Measurements from ENCODE around the gene DNAJC4.

Gene DNAJC4, protein sequence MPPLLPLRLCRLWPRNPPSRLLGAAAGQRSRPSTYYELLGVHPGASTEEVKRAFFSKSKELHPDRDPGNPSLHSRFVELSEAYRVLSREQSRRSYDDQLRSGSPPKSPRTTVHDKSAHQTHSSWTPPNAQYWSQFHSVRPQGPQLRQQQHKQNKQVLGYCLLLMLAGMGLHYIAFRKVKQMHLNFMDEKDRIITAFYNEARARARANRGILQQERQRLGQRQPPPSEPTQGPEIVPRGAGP

DNA sequence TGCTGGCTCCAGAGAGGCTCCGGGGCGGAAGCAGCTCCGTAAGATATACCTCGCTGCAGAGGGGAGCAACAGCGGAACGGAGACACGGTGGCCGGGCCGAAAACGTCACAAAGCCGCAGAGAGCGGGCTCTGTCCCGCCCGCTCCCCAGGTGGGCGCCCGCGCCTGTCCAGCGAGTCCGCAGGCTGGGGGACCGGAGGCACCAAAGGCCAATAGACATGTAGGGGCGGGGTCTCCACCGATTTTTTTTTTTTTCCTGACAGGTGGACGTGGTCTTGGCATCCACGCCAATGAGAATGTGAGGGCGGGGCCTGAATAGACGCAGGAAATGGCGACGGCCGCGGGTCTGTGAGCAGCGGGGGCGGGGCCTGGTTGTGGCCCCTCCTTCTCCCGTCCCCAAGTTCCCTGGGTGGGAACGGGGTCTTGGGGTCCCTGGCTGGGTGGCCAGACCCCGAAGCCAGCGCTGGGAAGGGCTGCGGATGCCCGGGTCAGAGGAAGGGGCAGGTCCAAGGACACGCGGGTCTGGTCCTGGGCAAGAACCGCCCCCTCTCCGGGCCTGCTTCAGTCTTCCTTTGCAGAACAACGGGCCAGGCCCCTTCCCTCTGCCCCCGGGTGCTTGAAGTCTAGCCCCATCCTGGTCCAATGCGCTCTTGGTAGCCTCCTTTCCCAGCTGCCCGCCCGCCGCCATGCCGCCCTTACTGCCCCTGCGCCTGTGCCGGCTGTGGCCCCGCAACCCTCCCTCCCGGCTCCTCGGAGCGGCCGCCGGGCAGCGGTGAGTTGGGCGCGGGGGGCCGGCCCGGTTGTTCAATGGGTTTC, at the start of gene DNAJC4:
TSS of gene DNAJC4 (plus strand) at position 378 of the 814 bp plus-strand sequence. CDS start at position 685, 307 bp downstream.
- DNase-seq: peak; percentile 79

DNA sequence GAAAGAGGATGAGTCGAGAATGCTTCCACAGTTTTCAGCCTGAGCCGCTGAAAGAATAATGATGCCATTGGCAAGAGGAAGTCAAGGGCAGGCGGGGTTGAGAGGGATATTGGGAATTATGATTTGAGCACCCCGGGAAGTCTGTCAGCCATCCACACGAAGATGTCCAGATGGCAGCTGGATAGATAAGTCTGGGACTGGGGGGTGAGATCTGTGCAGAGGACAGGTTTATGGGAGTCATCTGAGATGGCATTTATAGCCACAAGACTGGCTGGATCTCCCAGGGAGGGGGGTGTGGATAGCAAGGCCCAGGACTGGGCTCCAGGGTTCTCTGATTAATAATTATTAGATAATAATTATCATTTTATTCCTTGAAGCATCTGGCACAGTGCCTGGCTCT, 49.5 kb upstream of the DNAJC4 start:
- DNase-seq: no peak

DNA sequence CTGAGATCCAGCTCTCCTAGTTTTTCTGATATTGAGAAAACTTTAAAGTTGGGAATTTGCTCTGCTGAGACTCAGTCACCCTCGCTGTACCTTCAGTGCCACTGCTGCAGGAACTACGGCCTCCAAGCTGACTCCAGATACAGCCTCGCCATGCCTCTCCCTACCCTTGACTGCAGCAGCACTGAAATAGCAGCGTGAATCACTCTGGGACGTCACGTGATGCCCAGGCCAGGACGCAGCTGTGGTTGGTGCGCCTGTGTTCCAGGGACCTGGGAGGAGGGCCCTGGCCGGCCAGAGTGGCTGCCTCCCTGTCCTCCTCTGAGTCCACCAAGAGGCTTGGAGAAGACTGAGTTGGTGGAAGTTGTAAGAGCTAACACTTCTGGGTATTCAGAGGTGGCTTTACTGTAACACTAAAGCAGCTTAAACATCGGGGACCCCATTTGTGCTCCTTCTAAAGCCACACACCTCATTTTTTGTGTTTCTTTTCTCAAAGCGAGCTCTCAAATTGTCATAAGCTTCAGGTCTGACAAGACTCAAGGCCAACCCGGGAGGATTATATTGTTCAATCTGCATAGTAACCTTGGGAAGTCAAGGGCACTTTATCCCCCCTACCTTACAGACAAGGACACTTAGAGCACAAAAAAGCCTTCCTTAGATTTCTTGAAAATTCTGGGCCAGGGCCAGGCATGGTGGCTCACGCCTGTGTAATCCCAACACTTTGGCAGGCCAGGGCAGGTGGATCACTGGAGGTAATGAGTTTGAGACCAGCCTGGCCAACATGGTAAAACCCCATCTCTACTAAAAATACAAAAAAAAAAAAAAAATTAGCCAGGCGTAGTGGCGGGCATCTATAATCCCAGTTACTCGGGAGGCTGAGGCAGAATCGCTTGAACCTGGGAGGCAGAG, 48.6 kb upstream of the DNAJC4 start:
- peak; percentile 78 for DNase-seq

DNA sequence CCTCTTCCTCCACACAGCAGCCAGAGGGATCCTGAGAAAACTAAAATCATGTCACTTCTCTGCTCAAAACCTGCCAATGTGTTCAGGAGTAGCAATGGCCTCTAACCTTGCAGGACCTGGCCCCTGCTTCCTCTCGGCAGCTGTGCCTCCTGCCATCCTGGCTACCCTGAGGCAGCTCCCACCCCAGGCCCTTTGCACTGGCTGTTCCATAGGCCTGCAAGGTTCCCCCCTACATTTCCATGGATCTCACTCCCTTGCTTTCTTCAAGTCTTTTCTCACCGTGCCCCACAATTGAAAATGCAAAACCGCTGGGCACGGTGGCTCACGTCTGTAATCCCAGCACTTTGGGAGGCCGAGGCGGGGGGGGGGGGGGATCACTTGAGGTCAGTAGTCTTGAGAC, 46.5 kb upstream of the DNAJC4 start:
- DNase-seq: no peak

DNA sequence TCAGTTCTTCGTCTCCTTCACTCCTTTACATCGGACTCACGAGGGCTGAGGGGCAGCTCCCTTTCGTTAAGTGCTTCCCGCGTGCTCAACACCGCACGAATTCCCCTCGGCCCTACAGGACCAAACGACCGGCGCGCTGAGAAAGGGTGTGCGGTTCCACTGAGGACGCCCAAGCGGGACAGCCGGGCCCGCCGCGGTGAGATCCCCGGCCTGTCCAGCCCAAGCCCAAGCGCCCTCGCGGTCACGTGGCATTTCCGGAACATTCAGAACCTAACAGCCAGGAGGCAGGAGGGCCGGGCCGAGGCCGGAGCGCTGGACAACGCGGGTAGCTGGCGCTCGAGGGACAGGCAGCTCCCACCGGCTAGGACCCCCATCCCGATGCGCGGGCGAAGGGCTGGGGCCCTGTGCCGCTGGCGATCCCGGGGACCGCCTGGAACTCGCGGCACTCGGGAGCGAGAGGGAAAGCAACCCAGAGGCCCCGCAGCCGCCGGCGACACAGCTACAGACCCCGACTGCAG, 45.1 kb upstream of the DNAJC4 start:
- DNase-seq: no peak

DNA sequence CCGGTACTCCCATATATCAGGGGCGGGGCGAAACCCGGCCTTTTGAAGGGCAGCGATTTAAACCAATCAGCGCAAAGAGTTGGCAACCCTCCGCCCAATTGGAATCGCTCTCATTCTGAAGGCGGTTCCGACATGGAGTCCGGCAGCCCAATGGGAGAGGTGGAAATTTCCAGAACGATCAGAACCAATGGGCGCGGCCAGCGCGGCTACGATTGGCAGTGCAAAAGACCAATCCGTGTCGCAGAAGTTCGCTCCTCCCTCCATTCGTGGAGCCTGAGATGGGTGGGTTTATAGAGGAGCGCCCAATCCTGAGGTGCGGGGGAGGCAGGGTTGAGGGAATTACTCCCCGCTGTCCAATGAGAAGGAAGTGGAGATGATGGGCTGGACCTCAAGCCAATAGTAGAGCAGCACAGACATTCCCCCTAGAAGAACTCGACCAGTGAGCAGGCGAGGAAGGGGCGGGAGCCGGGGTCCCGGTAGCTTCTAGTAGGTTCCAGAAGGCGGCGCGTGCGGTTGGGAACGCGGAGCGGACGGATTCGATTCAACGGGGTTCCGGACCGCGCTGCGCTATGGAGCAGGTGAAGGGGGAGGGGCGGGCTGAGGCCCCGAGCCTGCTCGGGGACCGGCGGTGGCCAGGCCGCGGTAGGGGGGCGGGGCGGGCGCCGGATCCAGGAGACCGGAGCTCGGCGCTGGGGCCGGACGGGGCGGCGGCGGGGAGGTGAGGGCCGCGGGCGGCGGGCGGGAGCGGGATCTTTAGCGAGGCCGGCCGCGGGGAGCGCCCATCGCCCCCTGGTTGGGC, 44.5 kb upstream of the DNAJC4 start, which contains the start of gene STIP1:
TSS of gene STIP1 (plus strand) at position 479 of the 799 bp plus-strand sequence. CDS start at position 570, 91 bp downstream.
- DNase-seq: peak; percentile 99

DNA sequence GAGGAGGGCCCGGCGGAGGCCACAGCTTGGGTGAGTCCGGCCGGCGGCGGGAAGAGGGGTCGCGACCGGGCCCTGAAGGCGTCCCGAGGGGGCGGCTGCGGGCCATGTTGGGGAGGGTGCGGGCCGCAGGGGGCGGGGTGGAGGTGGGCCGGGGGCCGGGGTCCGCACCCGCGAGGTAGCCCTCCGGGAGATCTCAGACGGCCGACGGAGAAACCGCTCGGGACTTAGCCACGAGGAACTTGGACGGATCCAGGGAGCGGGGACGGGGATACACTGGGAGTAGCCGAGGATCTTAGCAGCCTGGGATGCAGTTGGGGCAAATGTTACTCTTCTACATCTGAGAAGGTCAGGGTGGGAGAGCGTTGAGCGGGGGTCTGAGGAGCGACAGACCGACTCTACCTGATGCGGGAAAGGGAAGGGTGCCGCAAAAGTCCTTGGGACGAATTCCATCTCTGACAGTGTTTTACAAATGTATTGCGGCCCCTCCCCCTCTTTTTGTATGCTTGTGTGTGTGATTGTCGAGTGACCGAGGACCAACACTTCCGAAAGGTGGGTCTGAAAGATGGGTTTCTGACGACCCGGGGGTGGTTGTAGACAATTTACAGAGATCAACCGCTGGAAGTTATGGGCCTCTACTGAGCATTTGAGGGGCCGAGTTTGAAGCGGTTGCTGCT, 43.7 kb upstream of the DNAJC4 start:
- DNase-seq: no peak

DNA sequence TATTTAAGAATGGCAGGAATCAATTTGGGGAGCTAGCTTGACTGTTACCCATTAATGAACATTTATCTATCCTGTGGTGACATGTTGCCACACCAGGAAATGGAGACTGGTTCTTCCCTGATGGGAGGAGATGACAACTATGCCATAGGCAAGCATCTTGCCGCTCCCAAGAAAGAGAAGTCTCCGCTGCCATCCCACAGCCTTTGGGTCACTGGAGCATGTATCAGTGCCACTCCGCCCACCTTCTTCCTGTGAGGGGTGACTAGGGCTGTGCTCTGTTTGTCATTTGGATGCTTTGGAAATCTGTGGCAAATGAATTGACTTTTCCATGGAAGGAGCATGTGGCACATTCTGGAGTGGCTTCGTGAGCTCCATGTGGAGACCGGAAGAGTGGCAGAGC, 37.9 kb upstream of the DNAJC4 start:
- DNase-seq: no peak

DNA sequence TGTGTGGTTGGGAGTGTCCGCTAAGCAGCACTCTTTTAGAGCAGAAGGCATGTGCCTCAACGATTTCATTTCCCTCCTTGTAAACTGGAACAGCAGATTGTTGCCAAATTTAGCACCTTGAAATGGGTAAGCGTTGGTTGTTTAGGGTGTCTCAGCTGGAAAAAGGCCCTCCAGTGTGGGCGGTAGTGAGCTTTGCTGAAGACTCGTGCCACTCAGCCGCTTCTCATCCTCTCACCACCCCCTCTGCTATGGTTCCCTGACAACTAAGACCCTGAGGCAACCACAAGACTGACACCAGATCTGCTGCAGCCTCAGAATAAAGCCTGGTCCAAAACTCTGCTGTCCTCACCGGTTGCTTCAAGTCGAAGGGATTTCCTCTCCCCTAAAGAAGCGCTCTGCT, 33.7 kb upstream of the DNAJC4 start:
- DNase-seq: no peak

DNA sequence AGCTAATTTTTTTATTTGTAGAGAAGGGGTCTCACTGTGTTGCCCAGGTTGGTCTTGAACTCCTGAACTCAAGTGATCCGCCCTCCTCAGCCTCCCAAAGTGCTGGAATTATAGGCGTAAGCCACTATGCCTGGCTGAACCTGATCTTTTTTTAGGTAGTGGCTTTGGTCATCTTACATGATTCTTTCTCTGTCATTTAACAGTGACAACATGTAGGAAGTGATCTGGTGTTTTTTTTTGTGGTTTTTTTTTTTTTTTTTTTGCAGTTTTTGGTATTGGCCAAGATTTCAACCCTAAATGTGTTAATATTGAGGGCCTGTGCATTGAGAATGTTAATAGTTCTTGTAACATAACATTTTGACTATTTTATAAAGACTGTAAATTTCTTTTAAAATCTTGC, 31.8 kb upstream of the DNAJC4 start:
- DNase-seq: no peak

DNA sequence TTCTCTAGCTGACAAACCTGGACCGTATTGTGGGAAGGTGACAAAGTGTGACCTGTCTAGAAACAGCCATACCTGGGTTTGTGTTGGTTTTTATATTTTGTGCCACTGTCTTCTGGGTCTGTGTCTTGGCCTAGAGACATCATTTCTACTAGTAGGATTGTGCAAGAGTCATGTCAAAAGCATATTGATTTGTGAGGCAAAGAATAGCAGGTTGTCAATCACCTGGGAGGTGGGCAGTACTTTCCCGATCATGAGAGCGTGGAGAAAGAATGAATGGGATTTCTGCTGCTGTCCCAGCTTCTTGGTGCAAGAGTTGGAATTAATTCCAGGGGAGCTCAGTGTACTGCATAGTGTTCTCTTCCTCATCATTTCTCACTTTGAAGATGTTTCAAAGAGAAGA, 28.8 kb upstream of the DNAJC4 start:
- no peak for DNase-seq

DNA sequence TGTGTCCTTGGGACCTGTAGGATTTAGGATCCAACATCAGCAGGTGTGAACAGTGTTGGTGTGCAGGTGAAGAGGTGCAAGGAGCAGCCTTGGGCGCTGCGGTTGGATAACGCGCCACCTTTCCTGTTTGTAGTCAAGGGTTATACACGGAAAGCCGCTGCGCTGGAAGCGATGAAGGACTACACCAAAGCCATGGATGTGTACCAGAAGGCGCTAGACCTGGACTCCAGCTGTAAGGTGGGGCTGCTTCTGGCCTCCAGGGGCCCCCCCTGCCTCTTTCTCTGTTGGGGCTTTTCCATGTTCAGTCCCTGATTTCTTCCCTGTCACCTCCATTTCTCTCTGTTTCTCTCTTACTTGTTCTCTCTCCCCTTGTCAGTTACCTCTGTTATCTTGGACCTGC, 27.4 kb upstream of the DNAJC4 start:
- DNase-seq: no peak

DNA sequence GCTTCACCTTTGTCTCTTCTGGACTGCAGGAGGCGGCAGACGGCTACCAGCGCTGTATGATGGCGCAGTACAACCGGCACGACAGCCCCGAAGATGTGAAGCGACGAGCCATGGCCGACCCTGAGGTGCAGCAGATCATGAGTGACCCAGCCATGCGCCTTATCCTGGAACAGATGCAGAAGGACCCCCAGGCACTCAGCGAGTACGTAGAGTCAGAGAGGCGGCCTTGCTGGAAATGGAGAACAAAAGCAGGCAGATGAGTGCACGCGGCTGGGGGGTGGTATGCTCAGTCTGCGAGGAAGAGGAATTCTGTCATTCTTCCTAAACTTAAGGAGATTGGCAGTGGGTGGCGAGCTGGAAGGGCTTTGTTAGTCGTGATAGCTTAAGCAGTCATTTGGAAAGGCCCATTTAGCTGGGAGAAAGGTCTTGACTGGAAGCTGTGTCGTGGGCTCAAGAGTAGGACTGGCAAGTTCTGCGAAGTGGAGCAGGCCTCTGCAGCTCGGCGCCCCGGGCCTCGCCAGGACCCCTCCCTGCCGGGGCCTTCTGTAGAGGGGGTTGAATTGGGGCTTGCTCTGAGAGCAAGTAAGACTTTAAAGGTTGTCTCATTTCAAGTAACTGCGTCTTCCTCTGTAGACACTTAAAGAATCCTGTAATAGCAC, 26.8 kb upstream of the DNAJC4 start:
- no peak for DNase-seq

DNA sequence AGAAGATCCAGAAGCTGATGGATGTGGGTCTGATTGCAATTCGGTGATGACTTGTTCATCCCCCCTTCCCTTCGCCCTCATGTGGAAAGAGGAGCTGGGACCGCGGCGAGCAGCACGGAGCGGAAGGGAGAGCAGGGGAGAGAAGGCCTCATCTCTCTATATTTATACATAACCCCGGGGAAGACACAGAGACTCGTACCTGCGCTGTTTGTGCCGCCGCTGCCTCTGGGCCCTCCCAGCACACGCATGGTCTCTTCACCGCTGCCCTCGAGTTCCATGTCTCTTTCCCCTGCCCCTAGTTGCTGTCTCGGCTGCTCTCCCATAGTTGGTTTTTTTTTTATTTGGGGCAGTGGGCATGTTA, 26.3 kb upstream of the DNAJC4 start:
- no peak for DNase-seq

DNA sequence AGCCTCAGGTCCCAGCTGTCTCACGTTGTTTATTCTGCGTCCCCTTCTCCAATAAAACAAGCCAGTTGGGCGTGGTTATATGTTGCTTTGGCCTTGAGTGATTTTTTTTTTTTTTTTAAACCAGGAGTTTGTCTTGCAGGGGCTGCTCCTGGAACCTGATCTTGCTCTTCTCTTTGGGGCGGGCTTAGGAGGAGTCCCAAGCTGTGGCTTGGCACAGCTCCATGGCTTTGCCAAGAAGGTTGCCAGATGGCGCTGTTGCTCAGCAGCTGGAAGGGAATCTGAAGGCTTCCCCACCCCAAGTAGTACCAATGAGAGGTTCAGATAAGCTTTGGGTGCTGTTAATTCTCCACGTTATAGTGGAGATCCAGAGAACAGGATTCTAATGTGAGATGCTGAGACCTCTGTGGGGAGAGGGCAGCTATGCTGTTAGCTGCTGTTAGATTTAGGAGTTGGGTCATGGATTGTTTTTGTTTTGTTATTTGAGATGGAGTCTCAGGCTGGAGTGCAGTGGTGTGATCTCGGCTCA, 25.8 kb upstream of the DNAJC4 start:
- peak; percentile 18 for DNase-seq

DNA sequence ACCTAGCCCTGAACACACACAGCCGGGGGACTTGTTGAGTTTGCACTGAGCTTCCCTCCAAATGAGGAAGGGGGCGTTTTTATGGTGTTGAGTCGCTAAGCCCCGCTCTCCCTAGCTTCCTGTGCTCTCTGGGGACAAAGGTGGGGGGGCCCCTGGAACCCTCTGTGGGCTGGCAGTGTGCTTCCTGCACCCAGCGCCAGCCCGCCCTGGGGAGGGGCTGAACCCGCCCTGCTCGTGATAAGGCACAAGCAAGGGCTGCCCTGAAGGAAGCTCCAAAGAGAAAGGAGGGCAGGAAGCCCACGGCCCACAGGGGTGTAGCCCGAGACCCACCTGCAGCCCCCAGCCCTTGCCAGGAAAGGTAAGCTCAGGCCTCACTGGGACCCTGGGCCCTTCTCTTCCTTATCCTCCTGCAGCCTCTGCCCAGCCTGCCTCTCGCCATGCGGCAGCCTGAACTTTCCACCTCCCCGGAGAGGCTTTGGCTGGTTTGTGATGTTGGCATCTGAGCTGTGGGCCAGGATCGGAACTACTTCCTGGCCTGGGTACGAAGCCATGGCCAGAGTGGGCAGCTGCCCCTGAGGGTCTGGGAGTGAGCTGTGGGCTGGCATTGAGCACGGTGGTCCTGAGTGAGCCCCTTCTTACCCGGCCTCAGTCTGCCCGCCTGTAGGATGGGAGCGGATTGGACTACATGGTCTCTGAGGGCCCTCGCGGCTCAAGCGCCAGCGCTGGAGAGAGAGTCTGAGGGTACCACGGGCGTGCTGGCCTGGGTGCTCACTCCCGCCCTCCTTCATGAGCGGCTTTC, 23.7 kb upstream of the DNAJC4 start, which contains the start of gene FERMT3:
TSS of gene FERMT3 (plus strand) at position 265 of the 799 bp plus-strand sequence. CDS start 644 bp downstream, outside the sequence.
- no peak for DNase-seq

DNA sequence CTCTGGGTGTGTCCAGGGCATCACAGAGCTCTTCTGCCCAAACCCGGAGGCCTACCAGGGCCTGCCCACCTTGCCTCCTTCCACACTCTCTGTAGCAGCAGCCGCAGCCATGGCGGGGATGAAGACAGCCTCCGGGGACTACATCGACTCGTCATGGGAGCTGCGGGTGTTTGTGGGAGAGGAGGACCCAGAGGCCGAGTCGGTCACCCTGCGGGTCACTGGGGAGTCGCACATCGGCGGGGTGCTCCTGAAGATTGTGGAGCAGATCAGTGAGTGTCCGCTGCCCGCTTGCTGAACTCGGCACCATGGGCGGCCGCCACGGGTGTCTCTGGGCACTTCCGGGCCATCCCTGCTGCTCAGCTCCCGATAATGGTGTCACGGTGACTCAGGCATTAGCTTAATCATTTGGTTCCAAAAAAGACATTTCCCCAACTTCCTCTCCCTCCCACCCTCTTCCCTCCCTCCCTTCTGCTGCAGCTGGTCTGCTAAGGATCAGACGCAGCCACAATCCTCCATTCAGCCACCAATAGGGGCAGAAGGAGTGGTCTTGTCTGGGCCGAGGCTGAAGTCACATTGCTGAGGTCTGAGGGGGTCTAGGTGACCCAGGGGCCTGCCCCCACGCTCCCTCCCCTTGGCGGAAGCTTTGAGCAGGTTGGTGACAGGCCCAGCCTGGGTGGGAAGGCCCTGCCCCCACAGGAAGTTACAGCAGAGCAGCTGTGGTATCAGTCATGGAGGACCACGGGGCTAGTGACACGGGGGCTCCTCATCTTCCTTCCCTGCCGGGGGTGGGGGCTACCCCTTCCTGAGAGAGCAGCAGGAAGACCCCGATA, 22.9 kb upstream of the DNAJC4 start:
- no peak for DNase-seq

DNA sequence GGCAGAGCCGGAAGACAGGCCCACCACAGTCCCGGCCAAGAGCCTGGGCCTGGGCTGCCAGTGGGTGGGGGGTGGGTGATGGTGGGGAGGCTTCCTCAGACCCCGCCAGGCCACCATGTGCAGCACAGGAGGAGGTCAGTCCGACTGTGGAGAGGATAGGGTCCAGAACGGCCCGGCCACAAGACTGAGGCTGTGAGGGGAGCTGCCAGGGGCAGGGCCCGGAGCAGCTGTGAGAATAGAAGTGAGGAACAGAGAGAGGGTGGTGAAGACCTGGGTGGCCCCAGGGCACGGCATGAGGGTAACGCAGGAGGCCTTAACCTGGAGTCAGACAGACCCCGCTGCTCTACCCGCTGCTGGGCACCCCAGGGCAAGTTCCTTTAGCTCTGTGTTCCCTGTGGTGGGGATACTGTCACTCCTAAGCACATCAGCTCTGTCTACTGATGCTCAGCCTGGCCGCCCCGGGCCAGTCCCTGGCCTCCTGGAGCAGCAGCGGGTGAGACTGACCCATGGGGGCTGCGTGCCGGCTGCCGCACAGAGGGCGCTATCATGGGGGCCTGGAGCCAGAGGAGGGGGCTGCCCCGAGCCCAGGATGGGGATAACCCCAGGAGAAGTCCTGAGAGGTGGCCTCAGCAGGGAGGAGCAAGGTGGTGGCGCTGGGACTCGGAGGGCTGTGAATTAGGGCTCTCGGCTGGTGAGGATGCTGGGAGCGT, 22.1 kb upstream of the DNAJC4 start:
- DNase-seq: no peak

Data from SHP77 treated with DMSO at 0.1 percent for 48 hours (cell line).